GM19455 (cell line): ENCODE measurements around the gene CPA4.
"Not testable (repeated sequence)": the region's sequence is repeated elsewhere in the genome, so short reads cannot be mapped to it uniquely, and the experiment has no call there.

ENCODE experiments used
- ATAC-seq: cut with Tn5 transposase; IDR thresholded peaks from one replicate; pipeline ENCODE4 v1.9.1; 2021; ENCODE audit not compliant: unreplicated experiment

Gene CPA4

GRCh38 chr7:130292682-130293257 lies at the start of gene CPA4:
Gene CPA4 (plus strand): TSS chr7:130293161. CDS start chr7:130293181, 20 bp downstream.
- ATAC-seq = no peak

- not testable (repeated sequence) for ATAC-seq
These were observed 49.5 kb upstream of the CPA4 start for GRCh38 chr7:130243486-130243885.

GRCh38 chr7:130246491-130246890 lies 46.5 kb upstream of the CPA4 start:
- ATAC-seq = not testable (repeated sequence)

GRCh38 chr7:130248842-130249241 lies 44.1 kb upstream of the CPA4 start:
- not testable (repeated sequence) for ATAC-seq

- ATAC-seq = not testable (repeated sequence)
These were observed 43.3 kb upstream of the CPA4 start for GRCh38 chr7:130249626-130250025.

GRCh38 chr7:130254555-130254954 lies 38.4 kb upstream of the CPA4 start:
- ATAC-seq = no peak

GRCh38 chr7:130256704-130257103 lies 36.3 kb upstream of the CPA4 start:
- no peak for ATAC-seq

GRCh38 chr7:130258494-130259078 lies 34.4 kb upstream of the CPA4 start:
- ATAC-seq = no peak

- no peak for ATAC-seq
These were observed 30.5 kb upstream of the CPA4 start for GRCh38 chr7:130262448-130262847.

GRCh38 chr7:130263130-130263529 lies 29.8 kb upstream of the CPA4 start:
- no peak for ATAC-seq

- no peak for ATAC-seq
These were observed 26.6 kb upstream of the CPA4 start, which contains the start of gene CPA2 for GRCh38 chr7:130266258-130266960. Gene CPA2 (plus strand): TSS chr7:130266863. CDS start chr7:130266882, 19 bp downstream.

GRCh38 chr7:130266961-130267321 lies 26.0 kb upstream of the CPA4 start:
- no peak for ATAC-seq

GRCh38 chr7:130268463-130269317 lies 24.3 kb upstream of the CPA4 start:
- no peak for ATAC-seq

- no peak for ATAC-seq
These were observed 23.7 kb upstream of the CPA4 start for GRCh38 chr7:130269318-130269694.

GRCh38 chr7:130270947-130271800 lies 21.8 kb upstream of the CPA4 start:
- ATAC-seq = no peak

GRCh38 chr7:130272381-130273080 lies 20.4 kb upstream of the CPA4 start:
- no peak for ATAC-seq

- ATAC-seq = no peak
These were observed 19.7 kb upstream of the CPA4 start for GRCh38 chr7:130273081-130273932.

GRCh38 chr7:130273933-130274255 lies 19.1 kb upstream of the CPA4 start:
- no peak for ATAC-seq

GRCh38 chr7:130274296-130274695 lies 18.7 kb upstream of the CPA4 start:
- no peak for ATAC-seq
